SW480 (cell line): ENCODE measurements around the gene LMO3.
A peak's percentile ranks its signal among the peaks of the same experiment; 100 is the strongest.
"Not testable (repeated sequence)": the region's sequence is repeated elsewhere in the genome, so short reads cannot be mapped to it uniquely, and the experiment has no call there.

Source experiments
- DNase-seq: peaks from one replicate; pipeline ENCODE4 v3.0.0-alpha.2; 2016; ENCODE audit warnings: low spot score

LMO3 gene

GRCh38 chr12:16542586-16542985 lies 63.4 kb downstream of the LMO3 start:
- DNase-seq: no peak

GRCh38 chr12:16537652-16538051 lies 68.3 kb downstream of the LMO3 start:
- DNase-seq: not testable (repeated sequence)

- DNase-seq: peak; percentile 13
Measured at GRCh38 chr12:16531621-16532020, 74.3 kb downstream of the LMO3 start.

GRCh38 chr12:16530268-16530850 lies 75.6 kb downstream of the LMO3 start:
- DNase-seq: no peak

GRCh38 chr12:16526693-16527092 lies 79.3 kb downstream of the LMO3 start:
- no peak for DNase-seq

- DNase-seq: no peak
Measured at GRCh38 chr12:16524378-16524777, 81.6 kb downstream of the LMO3 start.

GRCh38 chr12:16523951-16524331 lies 82.0 kb downstream of the LMO3 start:
- no peak for DNase-seq

GRCh38 chr12:16523284-16523950 lies 82.5 kb downstream of the LMO3 start:
- no peak for DNase-seq

GRCh38 chr12:16520328-16520727 lies 85.6 kb downstream of the LMO3 start:
- DNase-seq: no peak

- no peak for DNase-seq
Measured at GRCh38 chr12:16515666-16516065, 90.3 kb downstream of the LMO3 start.

GRCh38 chr12:16513231-16513630 lies 92.7 kb downstream of the LMO3 start:
- no peak for DNase-seq

- no peak for DNase-seq
Measured at GRCh38 chr12:16509411-16509810, 96.6 kb downstream of the LMO3 start.

- DNase-seq: no peak
Measured at GRCh38 chr12:16506394-16506793, 99.6 kb downstream of the LMO3 start.

- DNase-seq: no peak
Measured at GRCh38 chr12:16504200-16504599, 101.8 kb downstream of the LMO3 start.

GRCh38 chr12:16499611-16500010 lies 106.4 kb downstream of the LMO3 start:
- DNase-seq: no peak
